Stimulated activated CD4-positive, alpha-beta T cell treated with anti-CD3 and anti-CD28 coated beads, Interleukin-4, amount 100 ng/mL, for 4 hours (primary cell): ENCODE data around the gene MYO3A.

ENCODE experiments used
- DNase-seq, 2 experiments: peaks; one replicate each; pipeline ENCODE4 v3.0.0-alpha.2; 2020

Gene MYO3A

GRCh38 chr10:26216585-26217395, 282.8 kb downstream of the MYO3A start, which contains the start of gene GAD2:
TSS of gene GAD2 (plus strand) at chr10:26216774. CDS start at chr10:26216810, 36 bp downstream.
- DNase-seq: no peak

GRCh38 chr10:26217396-26218086, 283.5 kb downstream of the MYO3A start:
- no peak for DNase-seq

GRCh38 chr10:26219676-26220075, 285.6 kb downstream of the MYO3A start:
- DNase-seq: no peak

- DNase-seq: no peak
Observed at GRCh38 chr10:26220901-26221300, 286.9 kb downstream of the MYO3A start.

- no peak for DNase-seq
Observed at GRCh38 chr10:26221541-26221940, 287.5 kb downstream of the MYO3A start.

GRCh38 chr10:26222563-26222962, 288.5 kb downstream of the MYO3A start:
- DNase-seq: no peak

GRCh38 chr10:26225322-26225721, 291.3 kb downstream of the MYO3A start:
- DNase-seq: no peak

- DNase-seq: no peak
Observed at GRCh38 chr10:26227786-26228185, 293.8 kb downstream of the MYO3A start.

GRCh38 chr10:26232174-26232573, 298.1 kb downstream of the MYO3A start:
- DNase-seq: no peak

GRCh38 chr10:26235761-26236160, 301.7 kb downstream of the MYO3A start:
- no peak for DNase-seq

- no peak for DNase-seq
Observed at GRCh38 chr10:26238378-26238777, 304.3 kb downstream of the MYO3A start.

GRCh38 chr10:26242706-26243350, 308.8 kb downstream of the MYO3A start:
- DNase-seq: no peak

- DNase-seq: no peak
Observed at GRCh38 chr10:26243351-26243720, 309.3 kb downstream of the MYO3A start.

GRCh38 chr10:26249681-26250080, 315.7 kb downstream of the MYO3A start:
- DNase-seq: no peak

GRCh38 chr10:26251925-26252324, 317.9 kb downstream of the MYO3A start:
- no peak for DNase-seq

GRCh38 chr10:26254616-26255015, 320.6 kb downstream of the MYO3A start:
- no peak for DNase-seq

GRCh38 chr10:26259341-26259740, 325.3 kb downstream of the MYO3A start:
- DNase-seq: no peak
